Measurements from ENCODE around the gene ARRB1. TPM values are rescaled to one million over a fixed set of nuclear protein-coding genes. Genes with fewer than 3 reads are reported as not detected.
A peak's percentile ranks its signal among the peaks of the same experiment; 100 is the strongest.

ARRB1 gene
- total and polyA plus RNA-seq, 9 of the 15 experiments (the other 6 are each of a cell fraction or from before 2014, with no cell fraction given) = 6.6 to 45.4 (median 28.5) TPM

GRCh38 chr11:75399344-75400145 is 48.1 kb upstream of the ARRB1 start, which contains the start of gene RPS3 (continued):
- TF ChIP-seq CUX1 (CRISPR knock-in tag; IDR thresholded peaks at IDR 0.05) = no peak
- TF ChIP-seq GMEB1 (CRISPR knock-in tag; IDR thresholded peaks at IDR 0.05) = peak; percentile 99
- TF ChIP-seq PKNOX1 (IDR thresholded peaks at IDR 0.05) = peak; percentile 4; the same call in 1 of the 2 replicates
- peak; percentile 89 for TF ChIP-seq E2F8 (IDR thresholded peaks at IDR 0.05; ENCODE audit: low read depth, partially characterized antibody)
- TF ChIP-seq ZNF354B (CRISPR knock-in tag; IDR thresholded peaks at IDR 0.05) = no peak
- TF ChIP-seq ZBTB26 (CRISPR knock-in tag; IDR thresholded peaks at IDR 0.05) = no peak
- TF ChIP-seq ZNF282 (CRISPR knock-in tag; IDR thresholded peaks at IDR 0.05) = no peak
- no peak for TF ChIP-seq HIVEP1 (CRISPR knock-in tag; IDR thresholded peaks at IDR 0.05)
- no peak for TF ChIP-seq ZNF592 (IDR thresholded peaks at IDR 0.05)
